Bronchial epithelial cell (primary cell): Measurements from ENCODE around the gene ZNF846. TPM values are rescaled to one million over a fixed set of nuclear protein-coding genes. Genes with fewer than 3 reads are reported as not detected.

ENCODE experiments used
- DNase-seq: peaks from one replicate; pipeline ENCODE4 v3.0.0-alpha.2; 2010; ENCODE audit warnings: low read depth
- FAIRE-seq: peaks from 2 replicates; lab custom pipeline; 2011; peaks lifted over from hg19 to GRCh38; lab: Jason Lieb, UNC
- H3K27me3 ChIP-seq: 2 replicates; pipeline ENCODE4 v1.5.1; 2011; ENCODE audit warnings: low read length; ENCODE audit not compliant: control insufficient read depth, insufficient read depth
- H3K36me3 ChIP-seq: 2 replicates; pipeline ENCODE4 v1.5.1; 2011; ENCODE audit warnings: low read length; ENCODE audit not compliant: control insufficient read depth, insufficient read depth
- H3K4me3 ChIP-seq: 2 replicates; pipeline ENCODE4 v1.5.1; 2011; ENCODE audit warnings: mild to moderate bottlenecking, low read depth, low read length, control low read depth
- total RNA-seq: library from RNA; depleted of rRNA; stranded (reverse); fragments of >200 nt; gene quantifications from 2 replicates; pipeline ENCODE4 v1.2.1, GENCODE V29; 2014
- TF ChIP-seq, protein P1 (sequence below): IDR thresholded peaks from 2 replicates; pipeline ENCODE4 v1.5.1; 2011; ENCODE audit warnings: mild to moderate bottlenecking, moderate library complexity, low read length, control low read depth, inconsistent platforms; ENCODE audit not compliant: insufficient read depth, severe bottlenecking

Gene ZNF846
- 3.7 and 12.3 TPM in 2 replicates for total RNA-seq

DNA sequence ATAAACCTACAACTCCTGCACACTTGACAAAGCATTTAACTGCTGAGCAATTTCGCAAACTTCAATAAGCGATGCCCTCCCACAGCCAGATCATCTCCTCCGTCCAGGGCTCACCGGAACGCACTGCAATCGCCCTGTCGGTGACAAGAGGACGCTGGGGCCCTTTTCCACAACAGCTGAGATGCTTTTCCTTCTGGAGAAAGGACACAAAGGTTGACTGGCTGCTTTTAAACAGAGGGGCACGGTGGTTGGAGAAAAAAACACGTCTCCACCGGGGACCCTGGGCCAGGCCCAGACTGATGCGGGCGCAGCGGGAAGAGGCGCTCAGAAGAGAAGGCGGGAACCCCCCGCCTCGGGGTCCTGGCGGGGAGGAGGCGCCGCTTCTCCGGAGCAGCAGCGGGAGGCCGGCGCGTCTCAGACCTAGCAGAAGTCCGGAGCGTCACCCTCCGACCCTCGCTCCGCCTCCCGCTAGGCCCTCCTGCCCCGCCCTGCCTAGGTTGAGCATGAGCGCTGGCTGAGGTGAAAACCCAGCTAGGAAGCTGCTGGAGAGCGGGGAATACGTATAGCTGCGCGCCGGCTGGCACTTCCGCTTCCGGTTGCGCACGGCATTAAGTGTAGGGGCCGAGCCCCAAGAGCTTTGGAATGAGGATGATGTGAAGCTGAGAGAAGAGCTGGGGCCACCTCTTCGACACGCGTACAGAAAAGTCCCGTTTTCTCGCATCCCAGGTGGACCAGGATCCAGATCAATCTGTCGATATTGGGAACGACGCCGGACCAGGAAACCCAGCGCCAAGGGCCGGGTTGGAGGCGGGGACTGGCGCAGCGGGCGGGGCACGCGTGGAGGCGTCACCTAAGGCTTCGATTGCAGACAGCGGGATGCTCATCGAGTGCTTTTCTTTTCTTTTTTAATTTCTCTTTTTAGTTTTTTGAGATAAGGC lies at the start of gene ZNF846:
ZNF846 (minus strand) TSS at position 564 of the 938 bp plus-strand sequence. CDS start 3,788 bp downstream, outside the sequence.
- DNase-seq: peak; percentile 88
- FAIRE-seq: no peak
- Histone ChIP-seq H3K4me3 (peak within 1 kb of the TSS; percentile 77), H3K36me3 (no peaks in the 10 kb centered on the region), H3K27me3 (no peaks in the 10 kb centered on the region)
- TF ChIP-seq, protein P1, sequence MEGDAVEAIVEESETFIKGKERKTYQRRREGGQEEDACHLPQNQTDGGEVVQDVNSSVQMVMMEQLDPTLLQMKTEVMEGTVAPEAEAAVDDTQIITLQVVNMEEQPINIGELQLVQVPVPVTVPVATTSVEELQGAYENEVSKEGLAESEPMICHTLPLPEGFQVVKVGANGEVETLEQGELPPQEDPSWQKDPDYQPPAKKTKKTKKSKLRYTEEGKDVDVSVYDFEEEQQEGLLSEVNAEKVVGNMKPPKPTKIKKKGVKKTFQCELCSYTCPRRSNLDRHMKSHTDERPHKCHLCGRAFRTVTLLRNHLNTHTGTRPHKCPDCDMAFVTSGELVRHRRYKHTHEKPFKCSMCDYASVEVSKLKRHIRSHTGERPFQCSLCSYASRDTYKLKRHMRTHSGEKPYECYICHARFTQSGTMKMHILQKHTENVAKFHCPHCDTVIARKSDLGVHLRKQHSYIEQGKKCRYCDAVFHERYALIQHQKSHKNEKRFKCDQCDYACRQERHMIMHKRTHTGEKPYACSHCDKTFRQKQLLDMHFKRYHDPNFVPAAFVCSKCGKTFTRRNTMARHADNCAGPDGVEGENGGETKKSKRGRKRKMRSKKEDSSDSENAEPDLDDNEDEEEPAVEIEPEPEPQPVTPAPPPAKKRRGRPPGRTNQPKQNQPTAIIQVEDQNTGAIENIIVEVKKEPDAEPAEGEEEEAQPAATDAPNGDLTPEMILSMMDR: no peak

DNA sequence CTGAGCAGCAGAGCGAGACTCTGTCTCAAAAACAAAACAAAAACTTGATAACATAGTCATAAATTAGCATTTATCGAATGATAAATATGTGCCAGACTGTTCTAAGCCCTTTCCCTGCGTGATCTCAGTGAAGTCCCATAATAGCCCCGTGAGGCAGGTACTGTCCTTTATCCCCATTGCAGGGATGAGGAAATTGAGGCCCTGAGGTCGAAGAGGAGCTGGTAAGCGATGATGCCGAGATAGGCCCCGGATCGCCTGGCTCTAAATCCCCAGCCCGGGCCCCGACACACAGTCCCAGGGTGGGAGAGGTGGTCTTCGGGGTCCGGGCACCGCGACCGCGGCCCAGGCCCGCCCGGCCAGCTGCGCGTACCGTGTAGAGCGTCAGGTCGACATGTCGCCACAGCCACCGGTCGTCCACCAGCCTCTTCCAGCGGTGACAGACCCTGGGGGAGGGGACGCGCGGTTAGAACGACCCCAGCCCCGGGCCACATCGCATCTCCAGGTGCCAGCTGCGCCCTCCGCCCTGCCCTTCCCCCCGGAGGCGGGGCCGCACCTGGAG lies 49.7 kb upstream of the ZNF846 start:
- no peak for FAIRE-seq

DNA sequence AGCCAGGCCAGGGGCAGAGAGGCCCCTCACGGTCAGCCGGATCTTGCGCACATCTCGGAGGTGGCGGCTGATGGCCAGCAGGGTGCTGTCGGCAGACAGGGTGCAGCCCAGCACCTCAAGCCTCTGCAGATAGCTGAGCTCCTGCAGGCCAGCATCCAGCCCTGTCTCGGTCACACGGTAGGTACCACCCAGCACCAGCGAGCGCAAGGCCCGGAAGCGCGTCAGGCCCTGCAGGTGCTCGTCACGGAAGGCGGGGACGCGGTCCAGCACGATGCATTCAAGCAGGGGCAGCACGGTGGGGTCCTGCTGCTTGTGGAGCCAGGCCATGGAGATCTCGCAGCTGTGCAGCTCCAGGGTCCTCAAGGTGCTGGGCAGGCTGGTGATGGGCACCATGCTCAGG lies 42.6 kb upstream of the ZNF846 start:
- DNase-seq (no peak), FAIRE-seq (no peak)
- TF ChIP-seq, protein P1: no peak
- Histone ChIP-seq H3K27me3 (no peaks in the 10 kb centered on the region), H3K4me3 (no peak overlapping the region), H3K36me3 (peaks cover 17% of the 10 kb centered on the region)

More for the DNA sequence above, 49.7 kb upstream of the ZNF846 start:
- H3K36me3 ChIP-seq: no peaks in the 10 kb centered on the region
- peak overlapping the region; percentile 84 for H3K4me3 ChIP-seq
- TF ChIP-seq, protein P1: no peak
- DNase-seq: no peak
- H3K27me3 ChIP-seq: no peaks in the 10 kb centered on the region

DNA sequence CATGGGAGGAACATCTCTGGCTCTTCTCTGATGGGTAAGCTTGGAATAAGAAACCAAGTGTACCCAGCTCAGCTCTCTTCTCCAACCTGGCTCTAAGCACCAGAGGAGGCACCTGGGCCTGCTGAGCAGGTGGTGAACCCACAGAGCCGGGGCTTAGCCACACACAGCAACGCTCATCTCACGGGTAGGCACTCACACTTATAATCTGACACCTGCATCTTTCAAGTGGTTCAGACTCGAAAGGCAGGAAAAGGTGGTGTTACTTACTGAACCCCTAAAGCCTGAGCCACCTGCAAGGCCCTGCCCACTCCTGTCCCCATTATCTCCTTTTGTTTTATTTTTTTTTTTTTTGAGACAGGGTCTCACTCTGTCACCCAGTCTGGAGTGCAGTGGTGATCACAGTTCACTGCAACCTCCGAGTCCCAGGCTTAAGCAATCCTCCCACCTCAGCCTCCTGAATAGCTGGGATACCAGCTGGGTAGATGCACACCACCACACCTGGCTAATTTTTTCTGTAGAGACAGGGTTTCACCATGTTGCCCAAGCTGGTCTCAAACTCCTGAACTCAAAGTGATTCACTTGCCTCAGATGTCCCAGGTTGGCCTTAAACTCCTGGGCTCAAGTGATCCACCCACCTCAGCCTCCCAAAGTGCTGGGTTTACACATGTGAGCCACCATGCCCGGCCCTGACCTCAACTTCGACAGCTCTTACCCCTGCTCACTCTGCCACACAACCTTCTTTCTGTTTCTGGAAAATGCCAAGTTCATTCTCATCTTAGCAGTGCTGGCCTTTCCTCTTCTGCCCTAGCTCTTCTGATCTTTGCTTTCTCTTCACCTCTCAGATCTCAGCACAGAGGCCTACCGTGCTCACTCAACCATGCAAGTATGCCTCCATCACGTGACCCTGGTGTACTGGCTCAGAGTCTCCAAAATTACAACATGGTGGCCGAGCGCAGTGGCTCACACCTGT lies 40.6 kb upstream of the ZNF846 start:
- Histone ChIP-seq H3K36me3 (peaks cover 18% of the 10 kb centered on the region), H3K27me3 (no peaks in the 10 kb centered on the region), H3K4me3 (no peak overlapping the region)
- TF ChIP-seq, protein P1: no peak
- FAIRE-seq (no peak), DNase-seq (no peak)

DNA sequence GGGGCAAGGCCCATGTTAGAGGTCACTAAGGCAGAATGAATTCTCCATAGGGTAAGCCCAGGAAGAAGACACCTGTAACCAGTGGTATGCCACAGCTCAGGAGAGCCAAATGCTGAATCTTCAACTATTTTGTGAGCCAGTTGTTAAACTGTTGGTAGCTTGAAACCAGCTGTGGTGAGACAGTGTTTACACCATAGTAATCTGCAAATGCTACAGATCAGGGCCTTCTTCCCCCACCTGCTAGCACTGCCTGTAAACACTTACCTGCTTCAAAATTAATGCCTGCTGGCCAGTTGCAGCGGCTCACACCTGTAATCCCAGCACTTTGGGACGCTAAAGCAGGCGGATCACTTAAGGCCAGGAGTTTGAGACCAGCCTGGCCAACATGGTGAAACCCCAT lies 38.3 kb upstream of the ZNF846 start:
- peaks cover 18% of the 10 kb centered on the region for H3K36me3 ChIP-seq
- TF ChIP-seq, protein P1: no peak
- FAIRE-seq: no peak

More for the DNA sequence above, 38.3 kb upstream of the ZNF846 start:
- no peak for DNase-seq
- Histone ChIP-seq H3K4me3 (no peak overlapping the region), H3K27me3 (no peaks in the 10 kb centered on the region)
